GM21360 (cell line): ENCODE results near the gene CYTIP.
"Not testable (repeated sequence)": the region's sequence is repeated elsewhere in the genome, so short reads cannot be mapped to it uniquely, and the experiment has no call there.

Experiments used
- ATAC-seq: cut with Tn5 transposase; IDR thresholded peaks from one replicate; pipeline ENCODE4 v1.9.1; 2021; ENCODE audit warnings: mild to moderate bottlenecking, moderate library complexity; ENCODE audit not compliant: unreplicated experiment

Gene CYTIP

DNA sequence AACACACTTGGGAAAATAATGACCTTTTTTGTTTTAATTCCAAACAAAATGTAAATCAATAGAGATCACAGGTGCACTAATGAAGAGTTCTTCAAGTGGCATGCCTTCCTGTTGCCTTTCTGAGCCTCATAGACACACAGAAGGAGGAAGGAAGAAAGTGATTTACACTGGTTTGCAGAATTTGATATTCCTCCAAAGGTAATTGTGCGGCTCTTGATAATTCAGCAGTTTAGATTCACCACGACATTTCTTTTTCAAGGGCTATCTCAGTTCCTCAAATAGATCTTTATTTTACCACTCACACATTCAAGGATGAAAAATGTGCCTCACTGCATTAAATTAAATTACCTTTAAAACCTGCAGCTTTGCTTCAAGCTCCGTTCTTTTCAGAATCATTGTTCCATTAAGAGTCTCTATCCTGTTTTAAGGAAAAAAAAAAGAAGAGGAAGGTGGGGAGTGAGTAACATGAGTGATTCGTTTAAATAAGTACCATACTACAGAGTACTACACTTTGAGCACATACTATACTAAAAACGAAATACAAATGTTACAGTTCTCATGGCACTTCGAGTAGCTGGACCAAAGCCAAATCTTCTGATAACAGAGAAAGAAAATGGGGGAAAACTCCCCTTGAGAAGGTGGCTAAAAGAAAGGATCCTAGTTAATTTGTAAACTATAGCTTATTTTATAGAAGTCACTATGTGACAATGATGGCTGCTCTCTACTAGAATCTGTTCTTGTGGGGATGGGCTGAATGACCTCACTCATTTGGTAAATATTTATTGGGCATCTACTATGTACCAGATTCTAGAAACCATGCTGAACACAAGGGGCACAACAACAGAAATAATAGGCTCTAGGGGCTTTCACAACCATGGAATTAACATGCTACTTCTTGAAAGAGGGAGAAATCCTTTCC is 16.6 kb downstream of the CYTIP start:
- no peak for ATAC-seq

- ATAC-seq: no peak
Measured at GRCh38 chr2:157426477-157426994, 17.4 kb downstream of the CYTIP start.

DNA sequence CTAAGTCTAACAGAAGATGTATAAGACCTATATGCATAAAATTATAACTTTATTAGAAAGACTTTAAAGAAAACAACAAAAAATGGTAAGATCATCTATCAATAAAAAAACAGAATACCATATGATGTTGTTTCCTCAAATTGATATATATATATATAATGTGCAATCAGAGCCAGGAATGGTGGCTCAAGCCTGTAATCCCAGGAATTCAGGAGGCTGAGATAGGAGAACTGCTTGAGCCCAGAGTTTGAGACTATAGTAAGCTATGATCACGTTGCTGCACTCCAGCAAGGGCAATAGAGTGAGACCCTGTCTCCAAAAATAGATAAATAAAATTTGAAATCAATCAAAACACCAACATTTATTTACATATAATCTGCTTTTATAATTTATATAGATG is 19.5 kb downstream of the CYTIP start:
- no peak for ATAC-seq

DNA sequence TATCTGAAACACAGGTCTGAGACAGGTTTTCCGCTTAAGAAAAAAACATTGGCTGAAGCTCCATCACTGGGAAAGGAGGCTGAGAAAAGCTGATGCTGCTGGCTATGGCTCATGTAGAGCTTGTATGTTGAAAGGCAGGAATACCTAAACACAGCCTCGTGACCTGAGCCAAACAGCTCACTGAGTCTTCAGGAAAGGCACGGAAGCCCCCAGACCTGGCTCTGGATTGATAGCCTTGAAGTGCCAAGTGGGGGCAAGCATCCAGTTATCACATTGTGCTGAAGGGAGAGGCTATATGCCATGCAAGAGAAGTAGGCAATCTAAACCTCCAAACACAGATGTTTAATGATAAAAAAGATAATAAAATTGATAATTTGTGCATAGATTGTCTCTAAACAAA is 21.9 kb downstream of the CYTIP start:
- ATAC-seq: no peak

GRCh38 chr2:157421331-157421944 is 22.5 kb downstream of the CYTIP start:
- no peak for ATAC-seq

- ATAC-seq: peak; percentile 64
Measured at GRCh38 chr2:157420771-157421323, 23.0 kb downstream of the CYTIP start.

DNA sequence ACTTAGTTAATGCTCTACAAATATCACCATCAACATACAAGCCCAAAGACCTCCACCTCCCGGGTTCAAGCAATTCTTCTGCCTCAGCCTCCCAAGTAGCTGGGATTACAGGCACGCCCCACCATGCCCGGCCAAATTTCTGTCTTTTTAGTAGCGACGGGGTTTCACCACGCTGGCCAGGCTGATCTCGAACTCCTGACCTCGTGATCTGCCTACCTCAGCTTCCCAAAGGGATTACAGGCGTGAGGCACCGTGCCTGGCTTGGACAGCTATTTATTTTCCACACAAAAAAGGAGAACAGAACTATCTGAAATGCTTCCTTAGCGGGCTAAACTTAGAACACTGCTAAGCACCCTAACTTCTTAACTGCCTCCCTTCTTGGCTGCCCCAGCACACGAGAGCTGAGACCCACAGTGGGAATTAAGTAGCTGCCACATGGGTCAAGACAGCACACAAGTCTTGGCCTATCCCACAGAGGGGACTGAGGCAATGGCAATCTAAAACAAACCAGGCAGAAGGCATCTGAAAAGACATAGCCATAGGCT is 24.8 kb downstream of the CYTIP start:
- no peak for ATAC-seq

- ATAC-seq: no peak
Measured at GRCh38 chr2:157418239-157418641, 25.6 kb downstream of the CYTIP start.

- ATAC-seq: no peak
Measured at GRCh38 chr2:157415591-157416101, 28.2 kb downstream of the CYTIP start.

DNA sequence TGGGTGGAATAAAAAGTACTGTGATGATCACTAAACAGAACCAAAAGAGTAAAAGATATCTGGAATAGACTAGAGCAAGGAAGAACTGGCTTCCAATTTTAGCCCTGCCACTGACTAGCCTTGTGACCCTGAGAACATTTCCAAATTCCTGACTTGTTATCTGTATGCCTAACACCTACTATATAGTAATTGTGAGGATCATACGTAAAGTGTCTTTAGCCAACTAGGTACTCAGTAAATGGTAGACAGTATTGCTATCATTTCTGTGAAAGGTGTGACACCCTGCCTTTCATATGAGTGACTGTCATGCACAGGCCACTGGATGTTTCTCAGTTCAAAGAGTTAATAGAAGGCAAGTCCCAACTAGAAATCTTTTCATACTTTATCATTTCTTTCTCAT is 29.8 kb downstream of the CYTIP start:
- ATAC-seq: peak; percentile 33

GRCh38 chr2:157413326-157414035 is 30.4 kb downstream of the CYTIP start:
- ATAC-seq: peak; percentile 85

DNA sequence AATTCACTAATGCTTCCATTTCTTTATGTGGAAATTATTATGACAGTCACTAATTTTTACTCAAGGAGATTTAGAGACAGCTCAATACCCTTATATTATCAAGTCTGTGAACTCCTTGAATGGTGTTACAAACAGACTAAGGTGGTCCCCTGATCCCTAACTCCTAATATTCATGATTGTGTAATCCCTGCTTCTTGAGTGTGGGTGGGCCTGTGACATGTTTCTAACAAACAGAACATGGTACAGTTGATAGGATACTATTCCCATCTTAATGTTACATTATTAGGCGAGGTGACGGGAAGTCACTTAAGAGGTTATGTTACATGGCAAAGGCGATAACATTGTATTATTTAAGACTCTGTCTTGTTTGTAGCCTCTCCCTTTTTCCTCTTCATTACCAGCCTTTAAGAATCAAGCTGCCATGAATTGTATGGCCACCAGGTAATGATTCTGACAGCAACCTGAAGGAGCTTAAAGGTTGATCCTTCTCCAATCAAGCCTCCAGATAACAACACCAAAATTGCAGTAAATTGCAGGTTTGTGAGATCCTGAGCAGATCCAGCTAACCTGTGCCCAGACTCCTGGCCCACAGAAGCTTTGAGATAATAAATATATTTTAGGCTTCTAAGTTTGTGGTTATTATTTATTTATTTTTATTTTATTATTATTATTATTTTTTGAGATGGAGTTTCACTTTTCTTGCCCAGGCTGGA is 32.1 kb downstream of the CYTIP start:
- ATAC-seq: no peak

DNA sequence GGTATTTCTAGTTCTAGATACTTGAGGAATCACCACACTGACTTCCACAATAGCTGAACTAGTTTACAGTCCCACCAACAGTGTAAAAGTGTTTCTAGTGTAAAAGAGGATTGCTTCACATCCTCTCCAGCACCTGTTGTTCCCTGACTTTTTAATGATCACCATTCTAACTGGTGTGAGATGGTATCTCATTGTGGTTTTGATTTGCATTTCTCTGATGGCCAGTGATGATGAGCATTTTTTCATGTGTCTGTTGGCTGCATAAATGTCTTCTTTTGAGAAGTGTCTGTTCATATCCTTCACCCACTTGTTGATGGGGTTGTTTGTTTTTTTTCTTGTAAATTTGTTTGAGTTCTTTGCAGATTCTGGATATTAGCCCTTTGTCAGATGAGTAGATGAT is 38.5 kb downstream of the CYTIP start:
- not testable (repeated sequence) for ATAC-seq

DNA sequence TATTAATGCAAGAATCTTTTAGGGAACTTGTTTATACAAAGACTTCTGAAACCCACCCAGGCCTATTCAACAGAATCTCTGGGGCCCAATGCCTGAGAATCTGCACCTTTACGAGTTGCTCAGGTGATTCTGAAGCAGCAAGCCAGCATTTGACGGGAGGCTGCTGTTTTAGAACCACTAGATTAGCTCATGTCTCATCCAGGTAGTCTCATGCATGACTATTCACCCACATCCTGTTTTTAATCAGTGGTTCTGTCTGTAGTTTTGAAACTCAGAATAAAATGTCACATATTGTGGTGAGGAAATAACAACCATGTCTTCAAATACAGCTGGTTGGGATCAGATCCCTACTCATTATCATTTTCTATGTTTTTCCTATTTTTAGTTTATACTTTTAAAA is 39.5 kb downstream of the CYTIP start:
- ATAC-seq: peak; percentile 99

DNA sequence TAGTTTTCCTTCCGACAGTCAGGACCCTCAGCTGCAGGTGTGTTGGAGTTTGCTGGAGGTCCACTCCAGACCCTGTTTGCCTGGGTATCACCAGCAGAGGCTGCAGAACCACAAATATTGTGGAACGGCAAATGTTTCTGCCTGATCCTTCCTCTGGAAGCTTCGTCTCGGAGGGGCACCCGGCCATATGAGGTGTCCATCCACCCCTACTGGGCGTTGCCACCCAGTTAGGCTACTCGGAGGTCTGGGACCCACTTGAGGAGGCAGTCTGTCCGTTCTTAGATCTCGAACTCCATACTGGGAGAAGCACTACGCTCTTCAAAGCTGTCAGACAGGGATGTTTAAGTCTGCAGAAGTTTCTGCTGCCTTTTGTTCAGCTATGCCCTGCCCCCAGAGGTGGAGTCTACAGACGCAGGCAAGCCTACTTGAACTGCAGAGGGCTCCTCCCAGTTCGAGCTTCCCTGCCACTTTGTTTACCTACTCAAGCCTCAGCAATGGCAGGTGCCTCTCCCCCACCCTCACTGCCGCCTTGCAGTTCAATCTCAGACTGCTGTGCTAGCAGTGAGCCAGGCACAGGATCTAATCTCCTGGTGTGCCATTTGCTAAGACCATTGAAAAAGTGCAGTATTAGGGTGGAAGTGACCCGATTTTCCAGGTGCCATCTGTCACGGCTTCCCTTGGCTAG is 40.9 kb downstream of the CYTIP start:
- not testable (repeated sequence) for ATAC-seq

- ATAC-seq: no peak
Measured at GRCh38 chr2:157395811-157396210, 48.1 kb downstream of the CYTIP start.

- no peak for ATAC-seq
Measured at GRCh38 chr2:157394928-157395327, 49.0 kb downstream of the CYTIP start.

DNA sequence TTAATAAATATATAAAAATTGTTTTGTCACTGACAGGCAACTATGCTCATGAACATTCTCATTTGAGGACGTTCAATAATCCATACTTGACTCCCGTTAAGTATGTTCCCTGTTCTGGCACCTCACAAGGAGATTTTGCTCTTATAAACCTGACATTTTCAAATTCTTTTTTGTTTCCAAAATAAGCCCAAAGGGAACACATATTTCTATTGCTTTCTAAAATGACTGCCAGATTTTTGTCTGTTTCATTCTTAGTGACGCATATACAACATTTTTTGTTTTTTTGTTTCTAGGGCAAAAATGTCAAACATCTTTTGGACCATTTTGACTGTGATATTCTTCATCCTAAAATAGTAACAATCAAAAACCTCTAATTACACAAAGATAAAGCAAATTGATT is 50.5 kb downstream of the CYTIP start:
- ATAC-seq: no peak

GRCh38 chr2:157388827-157389226 is 55.1 kb downstream of the CYTIP start:
- no peak for ATAC-seq
